T-helper 2 cell treated with Interferon-gamma antibody and Interleukin-4, amounts not matched to agents 100 ng/mL and 5 ng/mL, for 36 hours (primary cell): ENCODE measurements around the gene LRRK1. TPM values are rescaled to one million over a fixed set of nuclear protein-coding genes. Genes with fewer than 3 reads are reported as not detected.

Source experiments
- total RNA-seq: library from RNA; stranded (reverse); gene quantifications from 2 replicates; pipeline ENCODE4 v1.2.3, GENCODE V29; 2022

Gene LRRK1
- total RNA-seq, 1 donor from 2014 or later, result 0.64 TPM

Other genes with a start within 250 kb of the LRRK1 start
- gene ALDH1A3, start 39.5 kb upstream of the LRRK1 start, total RNA-seq, result not detected in 2 replicates